Neural cell (in vitro differentiated cells): Measurements from ENCODE around the gene PANX2. TPM values are rescaled to one million over a fixed set of nuclear protein-coding genes. Genes with fewer than 3 reads are reported as not detected.
A peak's percentile ranks its signal among the peaks of the same experiment; 100 is the strongest.

Source experiments
- H2AFZ ChIP-seq: fragments of 200-600, 300-800 bp; sonication (generic), shearing (Covaris generic); 2 replicates; pipeline ENCODE4 v1.6.0; 2014; ENCODE audit warnings: low read depth, mild to moderate bottlenecking, antibody characterized with exemption, low read length, moderate library complexity
- H3F3A ChIP-seq: fragments of 200-600 bp; shearing (Covaris generic); 2 replicates; pipeline ENCODE4 v1.6.1; 2016; ENCODE audit warnings: mild to moderate bottlenecking, moderate library complexity, mixed read lengths, antibody characterized with exemption, low read length; ENCODE audit not compliant: insufficient read depth, poor library complexity, severe bottlenecking
- H3K27ac ChIP-seq: fragments of 200-600, 300-800 bp; sonication (generic), shearing (Covaris generic); 2 replicates; pipeline ENCODE4 v1.5.1; 2014; ENCODE audit warnings: mild to moderate bottlenecking, low read length, moderate library complexity
- H3K27me3 ChIP-seq: fragments of 300-800, 200-600 bp; sonication (generic), shearing (Covaris generic); 2 replicates; pipeline ENCODE4 v1.6.0; 2014; ENCODE audit warnings: mild to moderate bottlenecking, low read depth, low read length, moderate library complexity; ENCODE audit not compliant: insufficient read depth
- H3K36me3 ChIP-seq: fragments of 300-800, 200-600 bp; sonication (generic), shearing (Covaris generic); 2 replicates; pipeline ENCODE4 v1.5.1; 2014; ENCODE audit warnings: mild to moderate bottlenecking, antibody characterized with exemption, low read length, moderate library complexity; ENCODE audit not compliant: insufficient read depth
- H3K4me2 ChIP-seq: fragments of 300-800, 200-600 bp; sonication (generic), shearing (Covaris generic); 2 replicates; pipeline ENCODE4 v1.6.0; 2014; ENCODE audit warnings: mild to moderate bottlenecking, low read length
- H3K4me3 ChIP-seq: fragments of 300-800, 200-600 bp; sonication (generic), shearing (Covaris generic); 2 replicates; pipeline ENCODE4 v1.5.1; 2014; ENCODE audit warnings: mild to moderate bottlenecking, low read length, moderate library complexity
- H3K79me2 ChIP-seq: fragments of 200-600 bp; shearing (Covaris generic); replicated peaks from 2 replicates; pipeline ENCODE4 v1.6.0; 2014; ENCODE audit warnings: mild to moderate bottlenecking, low read length, moderate library complexity; ENCODE audit not compliant: insufficient read depth
- H3K9ac ChIP-seq: fragments of 300-800, 200-600 bp; sonication (generic), shearing (Covaris generic); 2 replicates; pipeline ENCODE4 v1.6.1; 2016; ENCODE audit warnings: mild to moderate bottlenecking, low read length, mixed read lengths
- H3K9me2 ChIP-seq: fragments of 200-600 bp; shearing (Covaris generic); 2 replicates; pipeline ENCODE4 v1.6.1; 2016; ENCODE audit warnings: mild to moderate bottlenecking, low read length, mixed read lengths; ENCODE audit not compliant: insufficient read depth
- H3K9me3 ChIP-seq: fragments of 200-600, 300-800 bp; sonication (generic), shearing (Covaris generic); 2 replicates; pipeline ENCODE4 v1.6.1; 2016; ENCODE audit warnings: mild to moderate bottlenecking, mixed run types, low read length, moderate library complexity, mixed read lengths
- H4K20me1 ChIP-seq: fragments of 200-600 bp; shearing (Covaris generic); 2 replicates; pipeline ENCODE4 v1.6.1; 2016; ENCODE audit warnings: mild to moderate bottlenecking, mixed run types; ENCODE audit not compliant: insufficient read depth
- CTCF ChIP-seq: fragments of 450-650 bp; IDR thresholded peaks from 2 replicates; pipeline ENCODE4 v1.5.1; 2014; ENCODE audit warnings: antibody characterized with exemption, mild to moderate bottlenecking, moderate library complexity; ENCODE audit not compliant: poor library complexity, severe bottlenecking
- EP300 ChIP-seq: fragments of 450-650 bp; conservative IDR thresholded peaks from 2 replicates; pipeline ENCODE4 v1.6.1; 2014; ENCODE audit warnings: antibody characterized with exemption, mild to moderate bottlenecking, moderate library complexity; ENCODE audit not compliant: poor library complexity, severe bottlenecking
- EZH2 ChIP-seq: fragments of 200-600, 300-800 bp; shearing (Covaris generic), sonication (generic); IDR thresholded peaks from 2 replicates; pipeline ENCODE4 v1.6.1; 2014; ENCODE audit warnings: antibody characterized with exemption, low read length, borderline replicate concordance, mild to moderate bottlenecking; ENCODE audit not compliant: insufficient read depth, poor library complexity, severe bottlenecking
- MXI1 ChIP-seq: fragments of 450-650 bp; conservative IDR thresholded peaks from 2 replicates; pipeline ENCODE4 v1.6.1; 2014; ENCODE audit warnings: antibody characterized with exemption, mild to moderate bottlenecking; ENCODE audit not compliant: poor library complexity, severe bottlenecking
- POLR2AphosphoS5 ChIP-seq: IDR thresholded peaks from 2 replicates; pipeline ENCODE4 v1.6.1; 2012
- RAD21 ChIP-seq: fragments of 450-650 bp; conservative IDR thresholded peaks from 2 replicates; pipeline ENCODE4 v1.6.1; 2014; ENCODE audit warnings: antibody characterized with exemption, mild to moderate bottlenecking, moderate library complexity
- REST ChIP-seq: IDR thresholded peaks from 2 replicates; pipeline ENCODE4 v1.6.1; 2012; ENCODE audit warnings: borderline replicate concordance
- SMC3 ChIP-seq: fragments of 450-650 bp; conservative IDR thresholded peaks from 2 replicates; pipeline ENCODE4 v1.6.1; 2014; ENCODE audit warnings: antibody characterized with exemption, mild to moderate bottlenecking, moderate library complexity; ENCODE audit not compliant: poor library complexity
- TAF1 ChIP-seq: IDR thresholded peaks from 2 replicates; pipeline ENCODE4 v1.6.1; 2012; ENCODE audit warnings: low read depth
- polyA plus RNA-seq: library from polyadenylated mRNA; depleted of rRNA; stranded (reverse); fragments of >200 nt; gene quantifications from 2 replicates; pipeline ENCODE4 v1.2.3, GENCODE V29; 2014

PANX2 gene
- polyA plus RNA-seq, 1 donor from 2014 or later = 3.4 TPM

GRCh38 chr22:50200461-50201190, 30.1 kb downstream of the PANX2 start, which contains the start of gene SELENOO:
TSS of gene SELENOO (plus strand) at chr22:50201011. CDS start at chr22:50201037, 26 bp downstream.
- Histone ChIP-seq H3K27ac (peak within 1 kb of the TSS; percentile 42), H3F3A (no peaks in the 10 kb centered on the region), H3K4me3 (peak within 1 kb of the TSS; percentile 86), H3K79me2 (peaks cover 20% of the 10 kb centered on the region), H3K36me3 (peaks cover 11% of the 10 kb centered on the region), H3K9ac (peak within 1 kb of the TSS; percentile 81), H3K9me2 (no peaks in the 10 kb centered on the region), H3K4me2 (peak within 1 kb of the TSS; percentile 94), H3K9me3 (no peaks in the 10 kb centered on the region), H2AFZ (no peak within 1 kb of the TSS), H4K20me1 (peaks cover 3% of the 10 kb centered on the region), H3K27me3 (no peaks in the 10 kb centered on the region)
- TF ChIP-seq REST = no peak
- TF ChIP-seq TAF1 = no peak
- TF ChIP-seq POLR2AphosphoS5 = peak; percentile 91
- TF ChIP-seq EZH2 = no peak
- peak; percentile 18 for TF ChIP-seq RAD21
- TF ChIP-seq EP300 = no peak
- no peak for TF ChIP-seq SMC3
- TF ChIP-seq CTCF = no peak
- no peak for TF ChIP-seq MXI1

DNA sequence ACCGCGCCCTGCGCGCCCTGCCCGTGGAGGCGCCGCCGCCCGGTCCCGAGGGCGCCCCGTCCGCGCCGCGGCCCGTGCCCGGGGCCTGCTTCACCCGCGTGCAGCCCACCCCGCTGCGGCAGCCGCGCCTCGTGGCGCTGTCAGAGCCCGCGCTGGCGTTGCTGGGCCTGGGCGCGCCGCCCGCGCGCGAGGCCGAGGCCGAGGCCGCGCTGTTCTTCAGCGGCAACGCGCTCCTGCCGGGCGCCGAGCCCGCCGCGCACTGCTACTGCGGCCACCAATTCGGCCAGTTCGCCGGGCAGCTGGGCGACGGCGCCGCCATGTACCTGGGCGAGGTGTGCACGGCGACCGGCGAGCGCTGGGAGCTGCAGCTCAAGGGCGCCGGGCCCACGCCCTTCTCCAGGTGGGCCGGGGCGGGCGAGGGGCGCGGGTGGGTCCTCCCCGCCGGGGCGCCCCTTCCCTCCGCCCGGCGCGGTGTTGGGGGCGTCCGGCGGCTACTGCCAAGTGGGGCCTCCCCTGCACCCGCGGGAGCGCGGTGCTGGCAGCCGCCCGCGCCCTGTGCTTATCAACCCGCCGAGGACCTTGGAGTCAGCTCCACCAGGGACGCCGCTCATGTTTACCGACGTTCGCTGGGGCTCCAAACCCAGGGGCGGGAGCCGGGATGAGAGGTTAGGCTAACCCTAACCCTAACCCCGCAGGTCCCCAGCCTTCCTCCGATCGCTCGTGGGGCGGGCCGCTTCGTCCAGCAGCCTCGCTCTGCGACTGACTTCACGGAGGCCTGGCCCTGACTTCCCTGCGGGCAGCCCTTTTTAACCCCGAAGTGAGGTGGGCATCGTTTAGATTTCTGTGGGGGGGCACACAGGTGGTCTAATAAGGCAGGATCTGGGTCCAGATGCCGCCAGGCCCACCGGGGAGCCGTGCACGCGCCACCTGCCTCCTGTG, 30.9 kb downstream of the PANX2 start:
- Histone ChIP-seq H2AFZ (no peak overlapping the region), H3F3A (no peaks in the 10 kb centered on the region), H3K4me2 (peak overlapping the region; percentile 94), H3K27me3 (no peaks in the 10 kb centered on the region), H4K20me1 (peaks cover 3% of the 10 kb centered on the region), H3K9me3 (no peaks in the 10 kb centered on the region), H3K27ac (no peak overlapping the region), H3K4me3 (peak overlapping the region; percentile 86), H3K9ac (peak overlapping the region; percentile 81), H3K79me2 (peaks cover 20% of the 10 kb centered on the region), H3K9me2 (no peaks in the 10 kb centered on the region), H3K36me3 (peaks cover 11% of the 10 kb centered on the region)
- no peak for TF ChIP-seq EZH2
- peak; percentile 77 for TF ChIP-seq MXI1
